ENCODE measurements around the gene ANXA2. TPM values are rescaled to one million over a fixed set of nuclear protein-coding genes. Genes with fewer than 3 reads are reported as not detected.

The ANXA2 gene
- total RNA-seq, 6 experiments from 2014 or later = 4,445 to 5,074 (median 4,643) TPM

DNA sequence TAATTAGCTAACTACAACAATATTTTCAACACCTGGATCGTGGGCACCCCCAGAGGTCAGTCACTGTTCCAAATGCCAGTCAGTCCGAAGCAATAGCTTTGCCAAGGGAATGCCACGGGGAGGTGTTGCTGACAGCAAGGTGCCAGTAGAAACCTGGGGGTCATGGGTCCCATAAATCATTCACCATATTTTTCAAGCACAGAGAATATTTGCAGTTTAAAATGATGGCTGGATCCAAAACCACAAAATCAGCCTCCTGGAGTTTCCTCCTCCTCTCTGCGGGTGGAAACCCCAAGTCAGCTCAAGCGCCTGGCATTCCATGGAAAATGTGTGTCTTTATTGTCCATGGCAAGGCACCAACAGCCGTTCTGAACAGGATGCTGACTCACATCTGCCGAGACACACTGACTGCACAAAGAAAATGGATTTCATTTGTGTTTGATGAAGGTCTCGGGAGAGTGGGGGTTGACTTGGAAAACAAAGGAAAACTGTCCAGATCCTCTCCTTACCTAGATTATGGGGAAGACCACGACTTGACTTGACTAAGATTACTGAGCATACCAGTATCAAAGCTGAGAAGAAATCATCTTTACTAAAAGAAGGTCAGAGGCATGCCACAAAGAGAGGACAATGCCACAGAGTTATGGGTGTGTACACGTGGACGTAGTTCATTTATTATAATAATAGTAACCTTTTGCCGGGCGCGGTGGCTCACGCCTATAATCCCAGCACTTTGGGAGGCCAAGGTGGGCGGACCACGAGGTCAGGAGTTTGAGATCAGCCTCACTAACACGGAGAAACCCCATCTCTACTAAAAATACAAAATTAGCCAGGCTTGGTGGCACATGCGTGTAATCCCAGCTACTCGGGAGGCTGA is 26.4 kb downstream of the ANXA2 start:
- TF ChIP-seq, protein P1, sequence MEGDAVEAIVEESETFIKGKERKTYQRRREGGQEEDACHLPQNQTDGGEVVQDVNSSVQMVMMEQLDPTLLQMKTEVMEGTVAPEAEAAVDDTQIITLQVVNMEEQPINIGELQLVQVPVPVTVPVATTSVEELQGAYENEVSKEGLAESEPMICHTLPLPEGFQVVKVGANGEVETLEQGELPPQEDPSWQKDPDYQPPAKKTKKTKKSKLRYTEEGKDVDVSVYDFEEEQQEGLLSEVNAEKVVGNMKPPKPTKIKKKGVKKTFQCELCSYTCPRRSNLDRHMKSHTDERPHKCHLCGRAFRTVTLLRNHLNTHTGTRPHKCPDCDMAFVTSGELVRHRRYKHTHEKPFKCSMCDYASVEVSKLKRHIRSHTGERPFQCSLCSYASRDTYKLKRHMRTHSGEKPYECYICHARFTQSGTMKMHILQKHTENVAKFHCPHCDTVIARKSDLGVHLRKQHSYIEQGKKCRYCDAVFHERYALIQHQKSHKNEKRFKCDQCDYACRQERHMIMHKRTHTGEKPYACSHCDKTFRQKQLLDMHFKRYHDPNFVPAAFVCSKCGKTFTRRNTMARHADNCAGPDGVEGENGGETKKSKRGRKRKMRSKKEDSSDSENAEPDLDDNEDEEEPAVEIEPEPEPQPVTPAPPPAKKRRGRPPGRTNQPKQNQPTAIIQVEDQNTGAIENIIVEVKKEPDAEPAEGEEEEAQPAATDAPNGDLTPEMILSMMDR (IDR thresholded peaks at IDR 0.05) = peak; percentile 28; the same call in 1 of the 2 replicates
- H3K4me1 Mint-ChIP-seq (ENCODE audit: low read depth) = peaks cover 82% of the 10 kb centered on the region
- H3K36me3 Mint-ChIP-seq (ENCODE audit: low read depth) = peaks cover 65% of the 10 kb centered on the region
- peak overlapping the region; percentile 98 for H3K27ac Mint-ChIP-seq
- H3K4me3 Mint-ChIP-seq = peak overlapping the region; percentile 75
- H3K27me3 Mint-ChIP-seq (ENCODE audit: insufficient read depth) = peaks cover 38% of the 10 kb centered on the region
- DNase-seq = peak; percentile 98
- H3K9me3 Mint-ChIP-seq = no peaks in the 10 kb centered on the region

DNA sequence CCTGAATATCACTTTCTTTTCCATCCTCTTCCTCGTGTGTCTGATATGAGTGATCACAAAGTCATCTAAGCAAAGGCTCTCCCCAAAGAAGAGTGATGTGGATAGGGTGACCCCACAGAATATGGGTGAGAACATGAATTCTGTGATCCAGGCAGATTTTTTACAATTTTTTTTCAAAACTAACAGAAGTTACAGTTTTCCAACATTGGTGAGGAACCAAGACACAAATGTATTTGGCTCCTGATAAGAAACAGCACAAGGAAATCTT is 27.0 kb downstream of the ANXA2 start:
- H3K27ac Mint-ChIP-seq = peak overlapping the region; percentile 98
- H3K4me3 Mint-ChIP-seq = peak overlapping the region; percentile 75
- peaks cover 35% of the 10 kb centered on the region for H3K27me3 Mint-ChIP-seq (ENCODE audit: insufficient read depth)
- no peak for DNase-seq
- no peaks in the 10 kb centered on the region for H3K9me3 Mint-ChIP-seq
- TF ChIP-seq, protein P1 (IDR thresholded peaks at IDR 0.05) = no peak
- peaks cover 76% of the 10 kb centered on the region for H3K4me1 Mint-ChIP-seq (ENCODE audit: low read depth)
- peaks cover 59% of the 10 kb centered on the region for H3K36me3 Mint-ChIP-seq (ENCODE audit: low read depth)

DNA sequence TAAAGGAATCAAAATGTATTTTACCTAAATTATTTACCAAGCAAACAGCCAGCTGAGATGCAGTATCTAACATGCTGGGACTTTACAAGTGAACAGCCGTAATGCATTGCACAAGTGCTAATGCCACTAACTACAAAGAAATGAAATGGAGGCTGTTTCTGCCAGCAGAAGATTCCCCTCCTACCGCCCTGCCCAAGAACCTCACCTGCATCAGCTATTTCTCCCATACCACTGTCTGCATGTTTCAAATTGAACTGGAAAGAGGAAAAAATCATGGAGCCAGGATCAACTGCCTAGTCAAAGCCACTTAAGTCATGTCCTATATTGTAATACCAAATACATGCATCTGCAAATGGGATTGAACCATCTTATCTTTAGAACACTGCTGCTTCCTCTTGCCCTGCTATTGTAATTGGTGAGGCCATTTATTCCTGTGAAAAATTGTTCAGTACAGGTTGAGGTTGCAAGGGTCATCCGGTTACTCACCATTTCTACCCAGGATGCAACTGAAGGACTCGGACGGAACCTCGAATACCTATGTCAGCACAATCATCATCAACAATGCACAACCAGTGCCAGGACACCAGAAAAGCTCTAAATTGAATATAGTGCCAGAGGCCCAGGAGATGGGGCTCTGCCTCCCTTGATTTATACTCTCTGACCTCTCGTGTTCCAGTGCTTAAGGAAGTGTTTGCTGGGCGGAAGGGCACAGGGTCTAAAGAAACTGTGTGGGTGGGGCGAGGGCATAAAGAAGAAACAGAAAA is 27.5 kb downstream of the ANXA2 start:
- H3K36me3 Mint-ChIP-seq (ENCODE audit: low read depth) = peaks cover 57% of the 10 kb centered on the region
- peaks cover 3% of the 10 kb centered on the region for H3K9me3 Mint-ChIP-seq
- peak; percentile 67 for DNase-seq
- peaks cover 38% of the 10 kb centered on the region for H3K27me3 Mint-ChIP-seq (ENCODE audit: insufficient read depth)
- TF ChIP-seq, protein P1 (IDR thresholded peaks at IDR 0.05) = no peak
- H3K4me1 Mint-ChIP-seq (ENCODE audit: low read depth) = peaks cover 74% of the 10 kb centered on the region
- peak overlapping the region; percentile 75 for H3K4me3 Mint-ChIP-seq
- H3K27ac Mint-ChIP-seq = peak overlapping the region; percentile 98

DNA sequence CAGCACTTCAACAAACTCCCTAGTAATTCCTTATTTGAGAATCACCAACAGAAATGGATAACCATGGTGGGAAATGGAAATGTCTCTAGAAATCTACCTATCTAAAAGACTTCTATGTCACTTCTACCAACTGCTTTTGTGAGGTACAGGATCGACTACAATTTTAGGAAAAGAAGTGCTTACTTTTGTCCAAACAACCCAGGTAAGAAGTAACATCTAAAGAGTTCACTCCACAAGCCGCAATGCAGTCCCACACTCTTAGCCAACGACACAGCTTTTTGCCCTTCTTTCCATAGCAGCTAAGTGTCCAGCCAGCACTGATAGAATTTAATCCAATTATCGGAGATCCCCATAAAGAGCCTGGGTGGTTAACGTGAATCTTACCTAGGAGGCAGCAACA is 28.1 kb downstream of the ANXA2 start:
- Mint-ChIP-seq H3K36me3 (ENCODE audit: low read depth) (peaks cover 57% of the 10 kb centered on the region), H3K4me3 (peak overlapping the region; percentile 75), H3K9me3 (peaks cover 4% of the 10 kb centered on the region), H3K27ac (peak overlapping the region; percentile 98), H3K27me3 (ENCODE audit: insufficient read depth) (peaks cover 40% of the 10 kb centered on the region), H3K4me1 (ENCODE audit: low read depth) (peaks cover 73% of the 10 kb centered on the region)
- TF ChIP-seq, protein P1 (IDR thresholded peaks at IDR 0.05) = no peak
- DNase-seq = no peak

DNA sequence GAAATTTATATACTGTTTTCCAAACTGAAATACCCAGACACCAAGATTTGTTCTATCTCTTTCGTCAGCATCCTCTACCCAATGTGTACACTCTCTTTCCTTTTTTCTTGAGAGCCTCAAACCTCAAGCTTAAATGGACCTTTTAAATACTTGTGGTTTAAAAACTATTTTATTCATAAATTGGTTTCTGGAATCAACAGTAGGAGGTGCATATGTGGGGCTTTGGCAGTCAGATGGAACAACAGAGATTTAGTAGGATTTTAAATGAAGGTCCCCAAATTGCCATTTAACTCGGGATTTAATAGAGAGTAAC is 33.2 kb downstream of the ANXA2 start:
- Mint-ChIP-seq H3K4me1 (ENCODE audit: low read depth) (peaks cover 73% of the 10 kb centered on the region), H3K27ac (peak overlapping the region; percentile 94)

More for the DNA sequence above, 33.2 kb downstream of the ANXA2 start:
- peak overlapping the region; percentile 62 for H3K4me3 Mint-ChIP-seq
- TF ChIP-seq, protein P1 (IDR thresholded peaks at IDR 0.05) = peak; percentile 18; the same call in 1 of the 2 replicates
- H3K27me3 Mint-ChIP-seq (ENCODE audit: insufficient read depth) = peaks cover 41% of the 10 kb centered on the region
- peaks cover 64% of the 10 kb centered on the region for H3K36me3 Mint-ChIP-seq (ENCODE audit: low read depth)
- H3K9me3 Mint-ChIP-seq = peaks cover 17% of the 10 kb centered on the region
- DNase-seq = no peak

All from HFFc6 (cell line).